Measurements from ENCODE around the gene RNF144A.

RNF144A gene

DNA sequence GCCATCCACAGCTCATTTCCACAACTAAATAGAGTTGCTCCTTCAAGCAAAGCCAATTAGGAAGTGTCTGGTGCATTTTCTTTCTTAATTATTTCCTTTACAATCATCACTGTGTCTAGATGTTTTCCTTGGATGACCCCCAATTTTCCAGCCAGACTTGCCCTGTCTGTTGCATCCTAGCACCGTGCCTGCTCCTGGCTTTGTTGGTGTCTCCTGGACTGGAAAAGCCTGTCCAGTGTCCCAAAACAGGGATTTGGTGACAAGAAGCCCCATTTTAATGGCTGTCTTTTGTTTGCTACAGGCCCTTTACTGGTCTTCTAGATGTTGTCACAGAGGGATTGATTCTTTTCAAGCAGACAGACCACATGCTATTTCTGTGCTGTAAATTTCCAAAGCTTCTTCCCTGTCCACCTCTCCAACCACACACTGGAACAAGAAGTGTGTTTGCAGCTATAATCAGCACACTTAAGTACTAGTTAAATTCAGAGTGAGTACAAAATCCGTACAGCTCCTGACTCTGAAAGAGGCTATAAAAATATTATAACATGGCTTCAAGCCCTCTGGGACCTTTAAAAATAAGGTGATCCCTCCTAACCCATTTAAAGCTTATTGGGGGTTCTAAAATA lies 38.4 kb downstream of the RNF144A start:
- H3K4me3 ChIP-seq (ENCODE audit: low read depth, low read length): no peak overlapping the region
- no peak for TF ChIP-seq MYC (IDR thresholded peaks at IDR 0.05; ENCODE audit: low read depth, low read length)
- no peak for DNase-seq (ENCODE audit: low read depth)

DNA sequence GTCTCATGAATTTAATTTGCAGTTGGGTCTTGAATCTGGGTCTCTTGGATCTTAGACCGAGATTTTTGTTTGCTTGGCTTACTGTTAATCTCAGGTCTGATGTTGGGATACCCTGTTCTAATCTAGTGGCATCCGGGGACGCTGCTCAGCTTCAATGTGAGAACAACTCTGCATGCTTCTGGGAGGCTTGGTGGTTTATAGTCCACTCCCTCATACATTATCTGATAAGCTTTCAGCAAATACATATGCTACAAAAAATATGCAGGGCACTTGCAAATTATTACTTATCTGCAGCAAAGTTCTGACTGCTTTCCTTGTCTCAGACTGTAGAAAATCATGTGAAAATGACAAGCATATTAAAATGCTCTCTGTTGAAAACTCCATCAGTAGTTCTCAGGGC lies 39.4 kb downstream of the RNF144A start:
- no peak for DNase-seq (ENCODE audit: low read depth)
- TF ChIP-seq, protein P1, sequence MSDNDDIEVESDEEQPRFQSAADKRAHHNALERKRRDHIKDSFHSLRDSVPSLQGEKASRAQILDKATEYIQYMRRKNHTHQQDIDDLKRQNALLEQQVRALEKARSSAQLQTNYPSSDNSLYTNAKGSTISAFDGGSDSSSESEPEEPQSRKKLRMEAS (IDR thresholded peaks at IDR 0.05; ENCODE audit: low read depth, low read length): no peak
- TF ChIP-seq, protein P2, sequence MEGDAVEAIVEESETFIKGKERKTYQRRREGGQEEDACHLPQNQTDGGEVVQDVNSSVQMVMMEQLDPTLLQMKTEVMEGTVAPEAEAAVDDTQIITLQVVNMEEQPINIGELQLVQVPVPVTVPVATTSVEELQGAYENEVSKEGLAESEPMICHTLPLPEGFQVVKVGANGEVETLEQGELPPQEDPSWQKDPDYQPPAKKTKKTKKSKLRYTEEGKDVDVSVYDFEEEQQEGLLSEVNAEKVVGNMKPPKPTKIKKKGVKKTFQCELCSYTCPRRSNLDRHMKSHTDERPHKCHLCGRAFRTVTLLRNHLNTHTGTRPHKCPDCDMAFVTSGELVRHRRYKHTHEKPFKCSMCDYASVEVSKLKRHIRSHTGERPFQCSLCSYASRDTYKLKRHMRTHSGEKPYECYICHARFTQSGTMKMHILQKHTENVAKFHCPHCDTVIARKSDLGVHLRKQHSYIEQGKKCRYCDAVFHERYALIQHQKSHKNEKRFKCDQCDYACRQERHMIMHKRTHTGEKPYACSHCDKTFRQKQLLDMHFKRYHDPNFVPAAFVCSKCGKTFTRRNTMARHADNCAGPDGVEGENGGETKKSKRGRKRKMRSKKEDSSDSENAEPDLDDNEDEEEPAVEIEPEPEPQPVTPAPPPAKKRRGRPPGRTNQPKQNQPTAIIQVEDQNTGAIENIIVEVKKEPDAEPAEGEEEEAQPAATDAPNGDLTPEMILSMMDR (IDR thresholded peaks at IDR 0.05; ENCODE audit: low read depth, low read length): no peak
- TF ChIP-seq POLR2A (IDR thresholded peaks at IDR 0.05; ENCODE audit: extremely low read depth, insufficient read length) (no peak), MYC (IDR thresholded peaks at IDR 0.05; ENCODE audit: low read depth, low read length) (no peak)
- H3K4me3 ChIP-seq (ENCODE audit: low read depth, low read length): no peak overlapping the region

DNA sequence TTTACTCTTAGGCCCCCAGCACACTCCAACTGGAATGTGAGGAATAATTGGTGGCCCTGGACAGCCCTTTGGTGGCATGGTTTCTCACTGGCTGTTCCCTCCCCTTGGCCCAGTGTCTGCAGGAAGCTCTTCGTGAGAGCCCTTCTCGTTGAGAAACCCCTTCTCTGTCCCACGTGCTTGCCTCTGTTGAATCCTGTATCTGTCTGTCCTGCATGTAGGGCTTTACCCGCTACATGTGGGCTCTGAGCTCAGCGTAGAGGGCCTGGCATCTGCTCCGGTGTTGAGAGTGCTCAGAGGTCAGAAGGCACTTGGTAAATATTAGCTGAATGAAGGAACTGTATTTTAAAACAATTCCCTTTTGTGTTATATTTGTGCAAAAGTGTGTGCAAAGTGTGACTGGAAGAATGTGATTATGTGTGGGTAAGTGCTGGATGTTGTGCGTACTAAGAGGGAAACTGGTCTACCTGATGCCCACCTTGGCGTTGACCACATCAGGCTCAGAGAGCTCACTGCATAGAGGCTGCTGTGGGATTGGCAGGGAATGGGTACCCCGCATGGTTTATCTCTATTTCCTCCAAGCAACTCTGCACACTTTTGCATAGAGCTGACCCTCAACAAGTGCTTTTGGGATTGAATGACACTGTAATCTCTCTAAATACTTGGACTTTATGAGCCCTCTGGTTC lies 40.0 kb downstream of the RNF144A start:
- H3K4me3 ChIP-seq (ENCODE audit: low read depth, low read length): no peak overlapping the region
- TF ChIP-seq POLR2A (IDR thresholded peaks at IDR 0.05; ENCODE audit: extremely low read depth, insufficient read length): no peak
- DNase-seq (ENCODE audit: low read depth): no peak

DNA sequence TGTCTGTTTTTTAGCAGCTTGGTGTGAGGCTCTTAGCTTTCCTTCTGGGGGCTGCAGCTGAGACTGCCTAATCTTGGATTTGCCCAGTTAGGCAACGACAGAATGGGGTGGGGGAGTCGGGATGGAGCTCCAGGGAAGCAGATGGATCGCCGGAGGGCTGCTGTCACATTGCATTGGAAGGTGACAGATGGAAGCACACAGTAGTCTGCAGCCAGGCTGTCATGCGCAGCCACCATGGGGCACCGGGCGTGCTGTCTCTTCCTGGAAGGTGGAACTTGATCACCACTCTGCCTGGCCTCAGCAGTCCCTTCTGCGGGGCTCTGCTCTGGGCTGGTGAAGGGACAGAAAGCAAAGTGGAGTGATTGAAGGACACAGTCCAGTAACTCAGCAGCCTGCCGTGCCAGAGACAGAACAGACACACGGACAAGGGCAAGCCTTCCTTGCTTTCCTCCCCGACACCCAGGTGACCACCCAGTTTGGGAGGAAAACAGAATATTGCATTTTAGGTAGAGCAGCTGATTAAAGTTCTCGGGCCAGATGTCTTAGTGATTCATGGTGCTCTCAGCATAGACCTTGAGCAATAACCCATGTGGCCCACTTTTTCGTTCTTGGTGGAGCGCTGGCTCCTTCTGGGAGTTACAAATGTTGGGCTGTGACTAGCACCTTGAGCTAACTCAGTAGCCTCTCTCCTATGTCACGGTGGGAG lies 40.9 kb downstream of the RNF144A start:
- DNase-seq (ENCODE audit: low read depth): no peak
- TF ChIP-seq POLR2A (IDR thresholded peaks at IDR 0.05; ENCODE audit: extremely low read depth, insufficient read length) (no peak), MYC (IDR thresholded peaks at IDR 0.05; ENCODE audit: low read depth, low read length) (no peak)
- TF ChIP-seq, protein P2 (IDR thresholded peaks at IDR 0.05; ENCODE audit: low read depth, low read length): no peak
- TF ChIP-seq, protein P1 (IDR thresholded peaks at IDR 0.05; ENCODE audit: low read depth, low read length): no peak

DNA sequence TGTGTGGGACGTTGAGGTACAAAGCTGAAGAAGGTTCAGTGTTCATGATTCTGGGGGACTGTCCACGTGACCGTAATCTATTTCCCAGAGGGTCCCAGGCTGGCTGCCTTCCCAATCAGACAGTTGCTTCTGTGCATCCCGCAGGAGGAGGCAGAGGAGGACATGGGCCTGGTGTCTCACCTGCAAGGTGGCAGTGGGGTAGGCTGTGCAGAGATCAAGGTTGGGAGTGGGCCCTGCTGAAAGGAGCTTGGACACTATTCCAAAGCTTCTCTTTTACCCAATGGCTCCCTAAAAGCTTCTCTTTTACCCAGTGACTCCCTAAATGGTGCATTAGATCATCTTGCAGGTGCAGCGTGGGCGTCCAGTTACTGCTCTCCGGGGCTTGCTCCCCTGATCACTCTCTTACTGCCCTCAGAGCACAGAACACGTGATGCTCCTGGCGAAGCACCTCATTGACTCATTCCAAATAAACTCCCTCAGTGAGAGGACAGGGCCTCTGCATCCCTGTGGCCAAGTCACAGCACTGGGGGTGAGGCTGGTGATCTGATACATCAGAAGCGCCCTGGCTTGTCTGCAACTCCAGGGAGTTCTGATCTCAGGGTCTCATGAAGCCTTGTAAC lies 41.5 kb downstream of the RNF144A start:
- TF ChIP-seq POLR2A (IDR thresholded peaks at IDR 0.05; ENCODE audit: extremely low read depth, insufficient read length): no peak
- TF ChIP-seq, protein P2 (IDR thresholded peaks at IDR 0.05; ENCODE audit: low read depth, low read length): no peak
- TF ChIP-seq, protein P1 (IDR thresholded peaks at IDR 0.05; ENCODE audit: low read depth, low read length): no peak
- no peak for TF ChIP-seq MYC (IDR thresholded peaks at IDR 0.05; ENCODE audit: low read depth, low read length)
- no peak for DNase-seq (ENCODE audit: low read depth)
- no peak overlapping the region for H3K4me3 ChIP-seq (ENCODE audit: low read depth, low read length)

More for the DNA sequence above, 40.9 kb downstream of the RNF144A start:
- H3K4me3 ChIP-seq (ENCODE audit: low read depth, low read length): no peak overlapping the region

DNA sequence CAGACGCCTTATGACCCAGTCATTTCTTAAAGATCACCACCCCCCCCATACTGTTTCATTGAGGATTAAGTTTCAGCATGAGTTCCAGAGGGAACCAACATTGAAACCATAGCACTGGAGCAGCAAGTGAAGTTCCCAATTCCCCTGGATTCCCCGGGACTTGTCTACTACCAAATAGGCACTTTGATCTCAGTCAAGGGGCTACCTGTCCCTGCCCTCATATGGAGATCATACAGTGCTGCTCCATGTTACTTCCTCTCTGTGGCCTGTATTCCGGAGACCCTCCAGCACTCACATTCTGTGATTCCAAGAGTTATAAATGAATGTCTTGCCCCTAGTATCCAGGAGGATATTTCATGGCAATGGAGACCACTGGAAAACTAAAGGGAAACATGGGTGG lies 42.5 kb downstream of the RNF144A start:
- no peak overlapping the region for H3K4me3 ChIP-seq (ENCODE audit: low read depth, low read length)
- TF ChIP-seq MYC (IDR thresholded peaks at IDR 0.05; ENCODE audit: low read depth, low read length): no peak
- TF ChIP-seq, protein P1 (IDR thresholded peaks at IDR 0.05; ENCODE audit: low read depth, low read length): no peak
- TF ChIP-seq POLR2A (IDR thresholded peaks at IDR 0.05; ENCODE audit: extremely low read depth, insufficient read length): no peak
- TF ChIP-seq, protein P2 (IDR thresholded peaks at IDR 0.05; ENCODE audit: low read depth, low read length): no peak
- DNase-seq (ENCODE audit: low read depth): no peak

Measured in NB4 (cell line).